Left hindlimb (tissue), 1 donor: ENCODE results near the gene CAP1.

Experiments
- DNase-seq: peaks from one replicate; pipeline ENCODE4 v3.0.0-alpha.2; 2018

CAP1 gene

DNA sequence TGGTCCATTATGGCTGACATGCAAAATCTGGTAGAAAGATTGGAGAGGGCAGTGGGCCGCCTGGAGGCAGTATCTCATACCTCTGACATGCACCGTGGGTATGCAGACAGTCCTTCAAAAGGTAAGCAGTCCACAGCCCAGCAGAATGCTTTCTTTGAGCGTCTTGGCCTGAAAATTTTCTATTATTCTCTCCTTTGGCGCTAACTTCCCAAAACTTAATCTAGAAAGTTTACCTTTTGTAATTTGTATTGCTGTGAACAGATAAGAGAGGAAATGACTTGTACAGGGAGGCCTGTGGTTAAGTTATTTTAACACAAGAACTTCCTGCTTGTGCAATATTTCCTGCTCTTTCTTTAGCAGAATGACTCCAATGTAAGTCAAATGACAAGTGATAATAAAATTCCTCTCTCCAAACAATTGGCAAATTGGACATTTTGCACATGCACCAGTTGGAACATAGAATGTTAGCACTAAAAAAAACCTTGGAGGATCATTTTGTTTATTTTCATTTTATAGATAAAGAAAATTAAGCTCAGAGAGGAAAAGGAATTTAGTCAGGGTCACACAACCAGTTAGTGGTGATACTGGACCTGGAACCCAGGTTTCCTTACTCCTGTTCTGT lies 18.9 kb downstream of the CAP1 start:
- no peak for DNase-seq

DNA sequence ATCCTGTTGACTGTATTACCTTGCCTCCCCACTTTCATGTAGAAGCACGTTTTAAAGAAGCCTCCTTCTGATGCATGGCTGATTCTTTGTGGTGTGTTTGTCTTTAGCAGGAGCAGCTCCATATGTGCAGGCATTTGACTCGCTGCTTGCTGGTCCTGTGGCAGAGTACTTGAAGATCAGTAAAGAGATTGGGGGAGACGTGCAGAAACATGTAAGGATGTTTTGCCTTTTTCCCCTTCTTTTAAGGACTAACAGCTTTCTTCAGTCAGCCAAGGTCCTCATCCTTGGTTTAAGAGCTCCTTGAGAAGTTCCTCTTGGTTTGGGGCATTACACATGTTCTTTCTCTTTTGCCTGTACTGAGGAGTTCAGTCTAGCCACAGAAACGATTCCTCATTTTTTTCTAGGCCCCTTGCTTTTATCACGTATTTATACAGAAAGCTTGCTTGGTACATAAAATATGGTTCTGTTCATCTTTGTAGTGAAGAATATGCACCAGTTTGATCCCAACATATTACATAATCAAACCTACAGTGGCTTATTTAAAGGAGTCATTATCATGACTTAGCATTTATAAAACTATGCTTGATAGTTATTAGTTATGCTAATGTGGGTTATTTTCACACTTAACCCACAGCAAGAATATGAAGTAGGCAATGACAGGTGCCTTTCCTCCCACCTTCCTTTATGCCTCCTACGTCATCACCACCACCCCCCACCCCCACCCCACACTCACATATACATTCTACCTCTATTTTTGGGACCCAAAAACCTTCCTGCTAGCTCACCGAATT lies 19.6 kb downstream of the CAP1 start:
- no peak for DNase-seq

DNA sequence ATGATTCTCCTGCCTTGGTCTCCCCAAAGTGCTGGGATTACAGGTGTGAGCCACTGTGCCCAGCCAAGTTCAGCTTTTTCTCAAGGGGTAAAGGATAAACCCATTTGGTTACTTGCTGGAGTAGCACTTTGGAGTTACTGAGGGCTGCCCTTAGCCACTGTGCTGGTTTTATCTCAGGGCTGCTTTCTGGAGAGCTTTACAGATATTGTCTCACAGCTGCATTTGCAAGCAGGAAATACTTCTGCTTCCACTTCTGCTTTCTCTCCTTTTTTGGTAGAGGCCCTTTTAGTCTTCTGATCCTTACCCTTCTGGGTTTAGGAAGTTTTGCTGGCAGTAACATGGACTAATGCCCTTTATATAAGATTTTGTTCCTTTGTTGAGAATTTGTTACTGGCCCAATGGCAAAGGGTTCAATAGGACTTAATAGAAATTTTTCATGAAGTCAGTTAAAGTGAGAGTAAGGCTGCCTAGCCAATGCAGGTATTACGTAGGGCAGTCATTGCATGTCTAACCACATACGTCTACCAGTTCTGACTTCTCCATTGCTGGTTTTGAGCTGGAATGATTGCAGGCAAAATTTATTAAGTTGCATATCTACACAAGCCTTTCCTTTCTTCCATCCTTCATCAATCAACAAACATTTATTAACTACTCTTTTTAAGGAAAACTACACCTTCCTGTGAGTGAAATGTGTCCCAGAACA lies 24.4 kb downstream of the CAP1 start:
- DNase-seq, result no peak

DNA sequence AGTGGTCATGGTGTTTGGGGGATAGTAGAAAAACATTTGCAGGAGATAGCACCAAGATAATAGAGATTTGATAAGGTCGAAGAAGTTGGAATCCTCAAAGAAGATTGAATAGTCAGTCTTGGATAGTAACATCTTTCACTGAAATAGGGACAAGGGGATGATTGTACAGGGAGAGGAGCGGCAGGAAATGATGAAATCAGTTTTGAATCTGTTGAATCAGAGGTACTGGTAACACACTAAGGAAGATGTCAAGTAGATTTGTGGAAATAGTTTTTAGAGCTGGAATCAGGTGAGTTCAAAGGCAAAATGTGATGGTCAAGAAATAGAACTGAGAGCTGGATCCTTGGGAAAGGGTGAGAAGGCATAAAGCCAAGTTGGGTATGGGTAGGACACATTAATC lies 26.5 kb downstream of the CAP1 start:
- DNase-seq, result no peak

DNA sequence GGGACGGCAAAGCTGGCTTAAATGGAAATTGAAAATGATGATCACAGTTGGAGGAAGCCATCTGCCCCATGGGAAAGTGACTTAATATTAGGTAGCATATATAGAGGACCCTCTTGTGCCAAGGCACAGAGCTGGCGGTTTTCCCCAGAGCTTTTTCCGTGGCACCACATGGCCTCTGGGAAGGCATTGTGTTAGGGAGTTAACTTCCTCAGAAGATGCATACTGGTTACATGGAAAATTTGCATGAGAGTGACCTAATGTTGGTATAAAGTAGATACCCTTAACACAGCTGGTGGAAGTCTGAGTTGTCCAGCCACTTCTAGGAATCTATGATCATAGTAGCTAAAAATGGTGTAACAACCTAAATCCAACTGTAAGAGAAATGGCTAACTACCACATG lies 27.3 kb downstream of the CAP1 start:
- no peak for DNase-seq

DNA sequence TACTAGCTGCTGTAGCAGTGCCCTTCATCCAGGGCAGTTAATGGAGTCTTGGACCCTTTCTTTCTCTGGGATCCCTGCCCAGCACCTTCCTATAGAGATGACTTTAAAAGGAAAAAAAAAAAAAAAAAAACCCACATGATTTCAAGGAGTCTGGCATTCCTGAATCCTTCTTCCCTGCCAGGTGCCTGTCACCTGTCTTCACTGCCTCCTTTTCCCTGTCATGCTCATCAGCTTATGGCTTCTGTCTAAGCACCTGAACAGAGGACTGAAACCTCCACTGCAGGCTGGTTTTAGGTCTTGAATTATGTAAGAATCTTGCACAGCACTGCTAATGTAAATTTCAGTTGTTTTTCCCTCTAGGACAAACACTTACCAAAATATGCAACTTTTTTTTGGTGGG lies 31.6 kb downstream of the CAP1 start:
- no peak for DNase-seq

DNA sequence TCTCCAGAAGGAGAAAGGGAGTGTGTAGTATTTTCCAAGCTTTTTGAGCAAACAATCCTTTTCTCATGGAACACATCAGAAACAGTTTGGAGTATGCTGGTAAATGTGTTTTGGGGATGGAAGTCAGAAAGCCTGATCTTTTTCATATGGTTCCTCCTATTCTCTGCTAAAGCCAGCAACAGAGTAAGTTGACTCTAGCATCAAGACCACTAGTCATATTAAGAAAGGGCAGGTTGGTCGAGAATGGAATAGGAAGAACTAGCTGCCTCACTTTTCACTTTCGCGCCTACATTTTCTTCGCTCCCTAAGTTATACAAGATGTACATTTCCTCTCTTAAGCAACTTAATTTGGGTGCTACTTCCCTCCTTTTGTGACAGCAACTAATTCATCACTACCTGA lies 32.5 kb downstream of the CAP1 start:
- no peak for DNase-seq

- DNase-seq, result no peak
These were observed 34.7 kb downstream of the CAP1 start for GRCh38 chr1:40075266-40075665.

- DNase-seq, result no peak
These were observed 36.4 kb downstream of the CAP1 start for GRCh38 chr1:40076895-40077312.

DNA sequence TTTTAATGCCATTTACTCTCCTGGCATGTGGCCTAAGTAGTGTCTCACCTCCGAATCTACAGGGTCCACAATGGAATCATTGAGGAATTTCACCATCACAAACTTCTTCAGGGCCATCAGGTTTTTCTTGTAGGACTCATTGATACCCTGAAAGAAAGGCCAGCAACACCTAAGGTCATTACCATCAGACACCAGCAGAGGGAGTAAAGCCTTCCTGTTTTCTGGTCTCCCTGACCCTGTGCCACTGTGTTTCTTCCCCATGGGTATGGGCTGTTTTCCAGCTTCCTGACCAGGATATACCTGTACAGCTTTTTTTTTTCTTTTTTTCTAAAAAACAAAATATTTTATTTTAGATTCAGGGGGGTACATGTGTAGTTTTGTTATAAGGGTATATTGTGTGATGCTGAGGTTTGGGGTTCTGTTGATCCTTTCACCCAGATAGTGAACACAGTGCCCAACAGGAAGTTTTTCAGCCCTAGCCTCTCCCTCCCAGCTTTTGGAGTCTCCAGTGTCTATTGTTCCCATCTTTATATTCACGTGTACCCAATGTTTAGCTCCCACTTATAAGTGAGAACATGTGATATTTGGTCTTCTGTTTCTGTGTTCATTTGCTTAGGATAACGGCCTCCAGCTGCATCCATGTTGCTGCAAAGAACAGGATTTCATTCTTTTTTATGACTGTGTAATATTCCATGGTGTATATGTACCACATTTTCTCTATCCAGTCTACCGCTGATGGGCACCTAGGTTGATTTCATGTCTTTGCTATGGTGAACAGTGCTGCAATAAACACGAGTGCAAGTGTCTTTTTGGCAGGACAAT lies 38.2 kb downstream of the CAP1 start:
- no peak for DNase-seq

DNA sequence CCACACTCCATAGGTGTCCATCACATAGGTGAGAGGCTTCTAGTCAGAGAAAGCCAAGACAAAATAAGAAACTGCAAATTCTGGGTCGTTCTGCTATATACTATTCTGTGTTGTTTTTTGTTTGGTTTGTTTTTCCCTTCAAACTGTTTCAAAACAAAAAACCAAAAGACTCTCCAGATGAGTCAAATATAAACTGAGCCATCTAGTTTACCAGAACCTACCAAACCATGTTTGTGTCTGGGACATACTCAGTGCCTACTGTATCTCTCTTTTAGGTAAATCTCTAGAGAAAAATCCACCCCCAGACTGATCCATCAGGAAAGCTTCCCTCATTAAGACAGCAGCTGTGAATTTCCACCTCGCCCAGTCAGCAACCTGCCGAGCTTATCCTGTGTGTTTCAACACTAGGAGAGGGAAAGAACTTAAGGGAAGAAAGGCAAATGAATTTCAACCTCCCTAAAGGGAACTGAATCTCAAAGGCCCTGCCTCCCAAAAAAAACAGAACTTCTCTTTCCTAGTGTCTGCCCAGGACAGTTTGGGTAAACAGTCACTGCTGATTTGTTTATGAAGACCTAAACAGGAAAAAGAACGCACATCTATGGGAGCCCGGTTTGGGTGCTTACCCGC lies 39.4 kb downstream of the CAP1 start:
- DNase-seq, result no peak

DNA sequence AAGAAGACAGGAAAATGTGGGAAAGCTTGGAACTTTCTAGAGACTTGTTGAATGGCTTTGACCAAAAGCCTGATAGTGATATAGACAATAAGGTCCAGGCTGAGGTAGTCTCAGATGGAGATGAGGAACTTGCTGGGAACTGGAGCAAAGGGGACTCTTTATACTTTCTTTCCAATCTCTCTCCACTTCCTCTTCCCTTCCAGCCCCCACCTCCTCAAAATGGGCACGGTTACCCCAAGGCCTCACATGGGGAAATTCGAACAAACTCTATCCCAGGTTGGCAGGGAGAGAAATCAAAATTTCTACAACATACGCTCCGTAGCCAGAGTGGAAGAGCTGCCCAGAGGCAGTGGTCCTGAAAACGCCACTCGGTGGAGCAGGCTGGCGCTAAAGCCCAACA lies 41.3 kb downstream of the CAP1 start:
- no peak for DNase-seq

DNA sequence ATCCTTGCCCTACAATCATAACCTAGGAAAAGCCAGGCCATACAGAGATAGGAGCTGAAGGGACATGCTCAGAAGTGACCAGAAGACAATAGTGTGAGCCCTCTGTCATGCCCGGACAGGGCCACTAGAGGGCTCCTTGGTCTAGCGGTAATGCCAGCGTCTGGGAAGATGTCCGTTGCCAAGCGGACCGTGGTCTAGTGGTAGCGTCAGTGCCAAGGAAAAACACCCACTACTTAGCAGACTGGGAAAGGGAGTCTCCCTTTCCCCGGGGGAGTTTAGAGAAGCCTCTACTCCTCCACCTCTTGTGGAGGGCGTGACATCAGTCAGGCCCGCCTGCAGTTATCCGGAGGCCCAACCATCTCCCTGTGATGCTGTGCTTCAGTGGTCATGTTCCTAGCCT lies 44.2 kb downstream of the CAP1 start:
- DNase-seq, result peak; percentile 62

- DNase-seq, result no peak
These were observed 50.3 kb downstream of the CAP1 start for GRCh38 chr1:40090652-40091355.

GRCh38 chr1:40092241-40092640 lies 51.7 kb downstream of the CAP1 start:
- DNase-seq, result no peak

- no peak for DNase-seq
These were observed 52.4 kb downstream of the CAP1 start for GRCh38 chr1:40092706-40093639.

DNA sequence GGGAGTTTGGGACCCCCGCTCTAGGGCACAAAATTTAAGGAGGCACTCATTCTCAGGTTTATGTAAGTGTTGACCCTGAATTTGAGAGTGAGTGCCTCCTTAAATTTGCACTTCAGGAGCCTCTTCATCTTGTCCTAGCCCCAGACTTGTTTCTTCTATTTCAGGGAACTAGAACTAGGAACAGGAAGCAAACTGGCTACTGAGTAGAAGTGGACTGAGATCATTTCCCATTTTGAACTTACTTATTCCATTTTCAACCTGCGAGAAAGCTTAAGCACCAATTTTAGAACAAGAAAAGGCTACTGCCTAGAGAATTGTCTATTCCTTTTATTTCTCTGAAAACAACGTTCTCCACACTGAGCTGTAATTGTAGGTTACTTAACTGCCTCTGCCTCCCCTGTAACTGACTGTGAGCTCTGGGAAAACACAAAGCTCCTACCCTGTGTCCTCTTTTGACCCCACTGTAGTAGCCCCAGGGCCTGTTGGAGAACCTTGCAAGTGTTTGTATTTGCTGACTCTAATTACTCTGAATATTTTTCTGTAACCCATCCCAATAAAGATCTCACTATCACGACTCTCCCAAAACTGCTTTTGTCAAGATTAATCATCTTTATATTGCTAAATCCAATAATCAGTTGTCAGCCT lies 54.1 kb downstream of the CAP1 start:
- DNase-seq, result no peak

DNA sequence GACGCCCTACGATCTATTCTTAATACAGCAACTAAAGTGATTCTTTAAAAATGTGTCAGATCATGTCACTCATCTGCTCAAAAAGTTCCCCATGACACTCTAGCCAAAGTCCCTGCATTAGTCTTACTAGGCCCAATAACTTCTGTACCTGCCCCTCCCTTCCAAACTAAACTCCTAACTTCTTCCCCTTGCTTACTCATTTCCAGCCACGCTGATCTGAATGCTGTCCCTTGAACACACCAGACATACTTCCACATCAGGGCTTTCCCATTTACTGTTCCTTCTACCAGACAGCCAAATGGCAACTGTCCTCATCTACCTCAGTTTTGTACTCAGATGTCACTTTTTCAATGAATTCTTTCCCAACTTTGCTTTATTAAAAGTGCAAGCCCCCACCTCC lies 55.3 kb downstream of the CAP1 start:
- DNase-seq, result no peak

GRCh38 chr1:40096646-40096976 lies 56.1 kb downstream of the CAP1 start:
- no peak for DNase-seq

GRCh38 chr1:40096977-40097782 lies 56.7 kb downstream of the CAP1 start, which contains the start of gene PPT1:
Gene PPT1 (minus strand): TSS chr1:40097252. CDS start chr1:40097238, 14 bp downstream.
- peak; percentile 84 for DNase-seq
